K562 (cell line): Measurements from ENCODE around the gene PTPRM. TPM values are rescaled to one million over a fixed set of nuclear protein-coding genes. Genes with fewer than 3 reads are reported as not detected.

Experiments used
- ATAC-seq: fragments of 200-7000 bp; cut with Tn5 transposase; 3 replicates; pipeline ENCODE4 v1.9.1; 2020; ENCODE audit warnings: moderate library complexity
- BruUV-seq: library from RNA; stranded (reverse); fragments of 400-500 nt; replicated peaks from 2 replicates; lab custom pipeline; 2021; lab: Mats Ljungman, UMichigan
- CTCF ChIA-PET: fragments of 300-600 bp; formaldehyde crosslinking; extraction: SDS; loops from one replicate; lab custom pipeline; 2021; ENCODE audit warnings: low intra/inter-chr PET ratio; lab: Yijun Ruan, JAX
- POLR2A ChIA-PET: fragments of 300-600, 350-650 bp; sonication (Branson Sonifier 250); formaldehyde crosslinking; extraction: SDS; loops from one replicate; lab custom pipeline; 2021; ENCODE audit warnings: antibody characterized with exemption, inconsistent platforms; lab: Yijun Ruan, JAX
- DNase-seq, 4 experiments: peaks; one replicate each; pipeline versions ENCODE4 v3.0.0 to v3.0.0-alpha.2; 2011 to 2018; ENCODE audit warnings: low spot score in 3 of 4, mixed read lengths in 3 of 4; ENCODE audit errors: extremely low read depth in 1 of 4
- FAIRE-seq: peaks from 2 replicates; lab custom pipeline; 2011; peaks lifted over from hg19 to GRCh38; lab: Jason Lieb, UNC
- H2AFZ ChIP-seq: 2 replicates; pipeline ENCODE4 v1.6.0; 2011; ENCODE audit warnings: low read depth, low read length, control low read depth, inconsistent platforms
- H3K27ac ChIP-seq: fragments of 200-600 bp; 3 replicates; pipeline ENCODE4 v1.8.0; 2011; ENCODE audit warnings: low read depth, mild to moderate bottlenecking, control low read depth, inconsistent platforms, low read length, moderate library complexity, mixed read lengths; ENCODE audit errors: extremely low read depth
- H3K27me3 ChIP-seq, 2 experiments: fragments of 300-600 bp in 1 of 2; 2 replicates in 1 of 2; 3 replicates in 1 of 2; pipeline versions ENCODE4 v1.6.0 to v1.8.0; 2011; ENCODE audit warnings: inconsistent platforms in 2 of 2, low read length in 2 of 2, mild to moderate bottlenecking in 1 of 2, mixed read lengths in 1 of 2, moderate library complexity in 1 of 2; ENCODE audit not compliant: control insufficient read depth in 2 of 2, insufficient read depth in 2 of 2
- H3K36me3 ChIP-seq: fragments of 300-600 bp; 3 replicates; pipeline ENCODE4 v1.8.0; 2011; ENCODE audit warnings: mild to moderate bottlenecking, low read length, inconsistent platforms; ENCODE audit not compliant: control insufficient read depth, insufficient read depth
- H3K4me1 ChIP-seq, 2 experiments: fragments of 200-600 bp in 1 of 2; replicated peaks in 1 of 2; 2 replicates in 1 of 2; 3 replicates in 1 of 2; pipeline versions ENCODE4 v1.5.1 to v1.8.0; 2011; ENCODE audit warnings: inconsistent platforms in 2 of 2, low read length in 2 of 2, mild to moderate bottlenecking in 1 of 2, mixed read lengths in 1 of 2, moderate library complexity in 1 of 2; ENCODE audit not compliant: control insufficient read depth in 2 of 2, insufficient read depth in 2 of 2
- H3K4me2 ChIP-seq: 2 replicates; pipeline ENCODE4 v1.6.1; 2011; ENCODE audit warnings: low read length, control low read depth, inconsistent platforms, mixed read lengths; ENCODE audit not compliant: insufficient read depth
- H3K4me3 ChIP-seq: fragments of 200-600 bp; sonication (generic), shearing (Covaris generic); 2 replicates; pipeline ENCODE4 v1.5.1; 2016; ENCODE audit warnings: control low read depth, inconsistent platforms
- H3K79me2 ChIP-seq: fragments of 200-600 bp; 3 replicates; pipeline ENCODE4 v1.8.0; 2011; ENCODE audit warnings: low read length, inconsistent platforms; ENCODE audit not compliant: control insufficient read depth, insufficient read depth
- H3K9ac ChIP-seq, 2 experiments: 2 replicates each; pipeline versions ENCODE4 v1.6.0 to v1.6.1; 2011; ENCODE audit warnings: low read depth in 2 of 2, low read length in 2 of 2, control low read depth in 1 of 2, inconsistent platforms in 1 of 2, mild to moderate bottlenecking in 1 of 2, mixed read lengths in 1 of 2; ENCODE audit not compliant: insufficient read depth in 1 of 2
- H3K9me1 ChIP-seq: one replicate; pipeline ENCODE4 v1.6.0; 2011; ENCODE audit warnings: inconsistent platforms, mild to moderate bottlenecking, low read length, moderate library complexity; ENCODE audit not compliant: control insufficient read depth, insufficient read depth
- H3K9me3 ChIP-seq: replicated peaks from 2 replicates; pipeline ENCODE4 v1.5.1; 2011; ENCODE audit warnings: low read depth, low read length, inconsistent platforms; ENCODE audit not compliant: control insufficient read depth, insufficient read depth
- H4K20me1 ChIP-seq: replicated peaks from 2 replicates; pipeline ENCODE4 v1.6.1; 2011; ENCODE audit warnings: low read length, inconsistent platforms, mixed read lengths; ENCODE audit not compliant: control insufficient read depth, insufficient read depth
- BHLHE40 ChIP-seq: IDR thresholded peaks from 2 replicates; pipeline ENCODE4 v1.6.1; 2011; ENCODE audit warnings: low read length, improper control_type of control experiment
- PCBP1 ChIP-seq: fragments of 200-400 bp; formaldehyde crosslinking; IDR thresholded peaks from 2 replicates; pipeline ENCODE4 v1.6.1; 2018; ENCODE audit warnings: mild to moderate bottlenecking, low read depth, low read length; ENCODE audit not compliant: poor library complexity, severe bottlenecking
- RBM25 ChIP-seq: fragments of 200-400 bp; formaldehyde crosslinking; IDR thresholded peaks from 2 replicates; pipeline ENCODE4 v1.6.1; 2018; ENCODE audit warnings: low read length, low read depth, moderate library complexity; ENCODE audit not compliant: severe bottlenecking
- SAFB ChIP-seq: fragments of 200-400 bp; formaldehyde crosslinking; IDR thresholded peaks from 2 replicates; pipeline ENCODE4 v1.6.1; 2017; ENCODE audit warnings: low read depth, low read length, borderline replicate concordance
- SMAD2 ChIP-seq: fragments of 150-350 bp; IDR thresholded peaks from 2 replicates; pipeline ENCODE4 v1.6.1; 2014; ENCODE audit warnings: low read depth, mild to moderate bottlenecking, low read length
- SMARCE1 ChIP-seq: fragments of 450-650 bp; IDR thresholded peaks from 2 replicates; pipeline ENCODE4 v1.7.1; 2016; ENCODE audit warnings: mild to moderate bottlenecking
- TCF3 ChIP-seq: sonication (generic); formaldehyde crosslinking; IDR thresholded peaks from 2 replicates; pipeline ENCODE4 v1.4.0; 2020; ENCODE audit warnings: mild to moderate bottlenecking, missing genetic modification reagents
- TFE3 ChIP-seq: fragments of 450-650 bp; formaldehyde crosslinking; IDR thresholded peaks from 2 replicates; pipeline ENCODE4 v1.4.0; 2020; ENCODE audit warnings: mild to moderate bottlenecking, mixed read lengths
- TSC22D4 ChIP-seq: fragments of 450-650 bp; IDR thresholded peaks from 2 replicates; pipeline ENCODE4 v1.6.1; 2016; ENCODE audit warnings: missing genetic modification characterization, missing biosample characterization, control low read depth
- ZBTB17 ChIP-seq: fragments of 450-650 bp; formaldehyde crosslinking; IDR thresholded peaks from 2 replicates; pipeline ENCODE4 v1.4.0; 2020; ENCODE audit warnings: mild to moderate bottlenecking
- ZNF24 ChIP-seq: fragments of 450-650 bp; IDR thresholded peaks from 2 replicates; pipeline ENCODE4 v1.6.1; 2016
- WGBS: fragments of 100-300 bp; shearing (Covaris generic); methylation state at CpG from one replicate; pipeline ENCODE4 v1.1.6; 2016; ENCODE audit warnings: low coverage, mixed read lengths; ENCODE audit not compliant: insufficient coverage; ENCODE audit errors: missing lambda C conversion rate; 5-methylcytosine and 5-hydroxymethylcytosine counted together
- in situ Hi-C: fragments of 300-500 bp; cut with MboI; formaldehyde crosslinking; loops from 4 replicates; pipeline ENCODE4 v1.15.0; 2018; ENCODE audit warnings: inconsistent platforms, mixed read lengths
- intact Hi-C: fragments of 100-400 bp; cut with micrococcal nuclease; formaldehyde crosslinking; loops from 2 replicates; pipeline ENCODE4 v1.14.2; 2022
- polyA plus RNA-seq, 8 experiments: library from polyadenylated mRNA; depleted of rRNA in 4 of 8; stranded (reverse) in 5 of 8; unstranded in 3 of 8; fragments of >200 nt; fragmentation: Nextera tagmentation in 2 of 8; fragmentation: Illumina TruSeq in 1 of 8; extraction: Ambion mirVana in 2 of 8; extraction: Trizol in 1 of 8; gene quantifications; 2 replicates each; pipeline versions ENCODE4 v1.2.1 to v1.2.3, GENCODE V29; 2011 to 2014; ENCODE audit warnings: inconsistent platforms in 1 of 8, missing spikeins in 1 of 8
- total RNA-seq, 7 experiments: library from RNA; depleted of rRNA in 6 of 7; stranded (reverse); fragments of >200 nt in 6 of 7; fragmentation: Illumina TruSeq in 2 of 7; extraction: Trizol in 2 of 7; gene quantifications; 2 replicates each; pipeline versions ENCODE4 v1.2.1 to v1.2.3, GENCODE V29; 2011 to 2021; ENCODE audit warnings: low replicate concordance in 1 of 7
- TF ChIP-seq, protein P1 (sequence below): sonication (generic); formaldehyde crosslinking; IDR thresholded peaks from 2 replicates; pipeline ENCODE4 v1.8.1; 2023; ENCODE audit warnings: mild to moderate bottlenecking, missing genetic modification reagents

PTPRM gene
- total and polyA plus RNA-seq, 9 of the 15 experiments (the other 6 are each of a cell fraction or from before 2014, with no cell fraction given) = 0.03 to 0.16 (median 0.08) TPM; not detected in 3

DNA sequence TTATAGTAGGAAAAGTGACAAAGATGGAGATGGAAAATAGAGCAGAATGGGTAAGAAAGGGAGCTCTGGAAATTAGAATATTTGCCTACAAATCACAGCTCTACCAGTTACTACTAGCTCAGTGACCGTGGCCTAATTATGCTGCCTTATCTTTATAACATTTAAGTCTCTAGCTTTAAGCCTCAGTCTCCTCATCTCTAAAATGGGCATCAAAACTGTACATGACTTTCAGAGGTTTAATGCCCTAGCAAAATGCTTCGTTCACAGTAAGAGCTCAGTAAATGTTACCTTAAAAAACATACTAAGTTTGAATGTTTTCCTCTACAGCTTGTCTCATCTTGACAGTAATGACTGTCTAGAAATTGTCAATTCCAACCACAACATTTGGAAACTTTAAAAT is 8.3 kb upstream of the PTPRM start:
- WGBS = 0% methylated on average over 2 of the region's 2 CpGs
- no peak for ATAC-seq
- no peak for FAIRE-seq
- Histone ChIP-seq H3K4me2 (no peak overlapping the region), H3K9me3 (no peaks in the 10 kb centered on the region), H4K20me1 (no peaks in the 10 kb centered on the region), H3K27me3 (no peaks in the 10 kb centered on the region; a peak in 2 of 5 replicates), H3K79me2 (no peaks in the 10 kb centered on the region), H3K4me3 (no peak overlapping the region), H3K9me1 (no peaks in the 10 kb centered on the region), H3K36me3 (no peaks in the 10 kb centered on the region), H3K9ac (no peak overlapping the region), H3K4me1 (no peaks in the 10 kb centered on the region), H2AFZ (no peak overlapping the region), H3K27ac (no peak overlapping the region)
- no TSS peak for BruUV-seq
- ChIA-PET CTCF (no interaction called here), POLR2A (interaction anchor here (1.2 kb wide), 1 partner anchor 15 kb away, joined by 5 read pairs; no protein-coding TSS in a partner anchor)
- intact Hi-C loops = no loop called here
- DNase-seq = no peak
- in situ Hi-C loops = no loop called here
- TF ChIP-seq RBM25 (peak; percentile 87), BHLHE40 (no peak), SMAD2 (no peak)

- in situ Hi-C loops (no loop called here), intact Hi-C loops (loop anchor here (10.0 kb wide), 1 partner anchor 285 kb away; no protein-coding TSS in a partner anchor)
- Histone ChIP-seq H2AFZ (no peak overlapping the region), H4K20me1 (no peaks in the 10 kb centered on the region), H3K9me1 (no peaks in the 10 kb centered on the region), H3K27me3 (peaks cover 0 to 5% of the 10 kb centered on the region in 2 experiments; a peak in 3 of 5 replicates), H3K79me2 (no peaks in the 10 kb centered on the region), H3K4me1 (no peaks in the 10 kb centered on the region), H3K9ac (no peak overlapping the region), H3K36me3 (no peaks in the 10 kb centered on the region), H3K27ac (no peak overlapping the region), H3K4me3 (no peak overlapping the region), H3K4me2 (no peak overlapping the region), H3K9me3 (no peaks in the 10 kb centered on the region)
- CTCF ChIA-PET = no interaction called here
- POLR2A ChIA-PET = no interaction called here
- DNase-seq = no peak
- BruUV-seq = no TSS peak
- ATAC-seq = no peak
- WGBS = 0% methylated on average over 4 of the region's 4 CpGs
- FAIRE-seq = no peak
- no peak for TF ChIP-seq TFE3
- TF ChIP-seq, protein P1, sequence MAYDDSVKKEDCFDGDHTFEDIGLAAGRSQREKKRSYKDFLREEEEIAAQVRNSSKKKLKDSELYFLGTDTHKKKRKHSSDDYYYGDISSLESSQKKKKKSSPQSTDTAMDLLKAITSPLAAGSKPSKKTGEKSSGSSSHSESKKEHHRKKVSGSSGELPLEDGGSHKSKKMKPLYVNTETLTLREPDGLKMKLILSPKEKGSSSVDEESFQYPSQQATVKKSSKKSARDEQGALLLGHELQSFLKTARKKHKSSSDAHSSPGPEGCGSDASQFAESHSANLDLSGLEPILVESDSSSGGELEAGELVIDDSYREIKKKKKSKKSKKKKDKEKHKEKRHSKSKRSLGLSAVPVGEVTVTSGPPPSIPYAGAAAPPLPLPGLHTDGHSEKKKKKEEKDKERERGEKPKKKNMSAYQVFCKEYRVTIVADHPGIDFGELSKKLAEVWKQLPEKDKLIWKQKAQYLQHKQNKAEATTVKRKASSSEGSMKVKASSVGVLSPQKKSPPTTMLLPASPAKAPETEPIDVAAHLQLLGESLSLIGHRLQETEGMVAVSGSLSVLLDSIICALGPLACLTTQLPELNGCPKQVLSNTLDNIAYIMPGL (CRISPR knock-in tag) = no peak
- TF ChIP-seq ZNF24 = no peak
- TF ChIP-seq PCBP1 = no peak
- TF ChIP-seq TSC22D4 (tag) = no peak
- TF ChIP-seq TCF3 (CRISPR knock-in tag) = no peak
- no peak for TF ChIP-seq ZBTB17 (CRISPR knock-in tag)
- no peak for TF ChIP-seq SMARCE1
- TF ChIP-seq SAFB = no peak
Measured at GRCh38 chr18:7559709-7560319, 7.3 kb upstream of the PTPRM start.
